Stimulated activated CD8-positive, alpha-beta memory T cell treated with anti-CD3 and anti-CD28 coated beads, Interleukin-15, amount 100 ng/mL, for 48 hours (primary cell): Measurements from ENCODE around the gene CDC73.
"Not testable (repeated sequence)": the region's sequence is repeated elsewhere in the genome, so short reads cannot be mapped to it uniquely, and the experiment has no call there.

ENCODE experiments used
- DNase-seq, 2 donors: peaks; one replicate each; pipeline ENCODE4 v3.0.0-alpha.2; 2020; ENCODE audit warnings: low read depth in 2 of 2

Gene CDC73

DNA sequence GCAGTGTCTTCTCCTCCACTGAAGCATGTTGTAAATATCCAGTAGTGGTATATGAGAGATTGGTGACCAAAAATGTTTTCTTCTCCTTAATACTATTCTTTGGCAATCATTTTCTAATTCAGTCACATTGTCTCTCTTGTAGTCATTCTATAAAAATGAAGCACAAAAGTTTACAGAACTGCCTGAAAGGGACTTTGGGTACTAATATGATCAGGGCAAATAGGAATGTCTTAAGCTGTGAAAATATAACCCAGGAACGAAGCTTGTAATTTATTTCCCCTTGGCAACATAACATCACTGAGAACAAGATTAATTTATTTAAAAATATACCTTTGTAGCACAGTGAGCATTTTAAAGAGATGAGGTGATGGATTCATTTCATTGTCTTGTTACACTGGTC is 59.7 kb downstream of the CDC73 start:
- DNase-seq: no peak

DNA sequence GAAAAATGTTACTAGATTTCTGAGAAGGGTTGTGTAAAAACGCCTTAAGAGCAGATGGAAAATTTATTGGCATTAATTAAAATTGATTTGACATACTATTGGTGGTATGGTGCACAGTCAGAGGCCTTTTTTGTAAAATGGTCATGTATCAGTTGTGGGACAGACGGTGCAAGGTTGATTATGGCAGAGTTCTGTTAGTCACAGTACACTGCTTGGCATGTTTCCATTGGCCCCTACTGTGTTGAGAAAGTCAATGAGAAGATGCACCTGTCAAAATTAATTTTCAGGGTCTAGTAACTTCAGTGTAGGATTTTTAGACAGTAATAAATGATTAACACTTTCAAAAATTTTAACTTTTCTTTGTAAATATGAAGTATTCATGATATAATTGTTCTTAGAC is 60.2 kb downstream of the CDC73 start:
- DNase-seq: no peak

DNA sequence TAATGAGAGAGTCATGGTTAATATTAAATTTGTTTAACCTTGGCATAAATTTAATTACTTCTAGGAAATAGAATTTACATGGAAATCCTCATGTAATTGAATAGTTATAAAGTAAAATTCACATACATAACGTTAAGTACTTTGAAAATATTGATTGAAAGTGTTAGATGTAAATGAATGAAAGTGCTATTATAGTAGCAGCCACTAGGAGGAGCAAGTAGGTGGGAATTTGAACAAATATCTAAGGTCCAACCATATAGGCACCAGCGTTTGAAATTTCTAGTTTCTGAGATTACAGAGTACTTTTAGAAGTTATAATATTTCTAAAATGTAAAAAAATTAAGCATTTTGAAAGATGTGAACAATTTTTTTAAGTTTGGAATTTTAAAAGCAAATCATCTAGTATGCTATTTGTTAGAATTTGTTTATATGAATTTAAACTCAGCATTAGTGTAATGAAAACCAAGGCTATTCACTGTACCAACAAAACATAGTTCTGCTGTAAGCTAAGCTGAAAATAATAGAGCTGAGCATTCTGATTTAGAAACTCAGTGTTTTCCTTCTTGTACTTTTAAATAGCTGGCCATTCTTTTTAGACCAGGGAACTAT is 61.3 kb downstream of the CDC73 start:
- DNase-seq: no peak

DNA sequence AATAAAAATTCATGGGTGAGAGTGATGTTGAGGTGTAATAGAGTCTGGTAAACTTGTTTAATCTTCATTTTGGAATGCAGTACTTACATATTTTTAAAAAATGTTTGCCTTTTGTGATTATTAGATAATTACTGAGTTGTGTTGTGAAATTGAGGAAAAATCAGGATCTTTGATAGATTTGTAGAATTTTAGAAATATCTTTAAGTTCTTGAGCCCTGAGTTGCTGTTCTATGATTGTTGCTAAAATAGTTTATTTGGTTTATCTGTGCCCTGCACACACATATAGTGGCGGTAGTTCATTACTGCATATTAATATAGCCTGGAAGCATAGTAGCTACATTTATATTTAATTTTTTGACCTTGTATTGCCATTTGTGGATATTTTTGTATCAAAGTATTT is 62.9 kb downstream of the CDC73 start:
- no peak for DNase-seq

DNA sequence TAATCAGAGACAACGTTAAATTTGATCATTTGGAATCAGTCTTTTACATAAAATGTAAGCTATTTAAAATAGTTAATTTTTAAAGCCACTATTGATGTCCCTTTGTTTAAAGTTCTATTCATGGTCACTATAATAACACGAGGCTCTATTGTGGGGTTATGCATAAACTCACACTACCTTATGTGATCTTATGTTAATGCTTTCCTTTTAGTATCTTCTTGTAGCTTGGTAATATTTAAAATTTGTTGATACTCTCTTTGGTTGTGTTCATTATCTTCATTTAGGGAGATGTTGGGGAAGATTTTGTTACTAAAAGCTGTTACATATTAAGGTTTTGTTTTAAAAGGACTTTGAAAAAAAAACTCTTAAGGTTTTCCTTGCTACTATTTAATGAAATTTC is 63.4 kb downstream of the CDC73 start:
- no peak for DNase-seq

DNA sequence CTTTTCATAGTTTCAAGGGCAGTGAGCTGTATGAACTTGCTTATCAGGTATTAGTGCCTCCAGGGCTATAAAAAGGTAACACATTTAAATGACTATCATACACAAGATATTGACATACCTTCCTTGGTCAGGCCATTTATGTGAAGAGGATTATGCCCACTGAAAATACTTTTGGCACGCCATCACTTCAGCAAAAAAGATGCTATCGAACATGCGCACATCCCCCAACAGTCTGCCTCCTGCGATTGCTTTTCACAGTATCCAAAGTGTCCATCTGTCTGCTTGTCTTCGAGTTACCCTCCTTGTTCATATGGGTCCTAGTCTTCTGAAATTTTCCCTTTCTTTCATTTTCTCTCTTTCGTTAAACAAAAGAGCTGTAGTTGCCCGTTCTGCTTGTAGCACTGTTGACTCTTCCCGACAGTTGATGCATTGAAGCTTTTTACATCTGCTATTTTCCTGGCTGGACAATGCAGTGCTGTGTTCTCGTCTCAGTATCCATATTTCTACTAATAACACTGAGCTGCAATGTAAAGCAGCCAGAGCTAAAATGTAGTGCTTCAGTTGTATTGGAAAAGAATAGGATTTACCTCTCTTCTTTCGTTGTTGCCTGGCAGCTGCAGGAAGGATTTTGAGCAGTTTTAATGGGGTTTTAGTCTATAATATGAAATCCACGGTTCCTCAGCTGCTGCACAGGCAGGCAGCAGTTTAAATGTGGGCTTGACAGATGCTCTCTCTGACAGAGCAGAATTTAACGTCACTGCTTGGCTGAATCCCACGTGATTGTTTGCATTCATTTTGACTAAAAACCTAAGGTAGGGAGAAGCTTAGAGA is 64.3 kb downstream of the CDC73 start, which contains the start of gene B3GALT2:
Gene B3GALT2, minus strand, starts transcription at position 713 of the 831 bp plus-strand sequence. CDS start 5,051 bp downstream, outside the sequence.
- DNase-seq: no peak

DNA sequence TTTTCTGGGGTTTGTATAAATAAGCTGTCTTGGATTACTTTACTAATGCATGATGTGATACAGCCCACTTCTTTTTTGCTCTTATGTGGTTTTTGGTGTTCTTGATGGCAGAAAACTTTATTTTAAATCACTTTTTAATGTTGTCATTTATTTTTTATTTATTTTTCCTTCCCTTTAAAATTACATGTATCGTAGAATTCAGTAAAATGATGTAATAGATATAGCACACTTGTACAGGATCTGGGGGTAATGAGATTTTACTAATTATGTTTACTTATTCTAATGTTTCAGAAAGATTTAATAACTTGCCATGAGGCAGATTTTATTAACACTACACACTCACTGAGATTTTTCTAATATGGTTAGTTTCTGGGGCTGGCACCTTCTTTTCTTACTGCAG is 65.3 kb downstream of the CDC73 start:
- DNase-seq: no peak

DNA sequence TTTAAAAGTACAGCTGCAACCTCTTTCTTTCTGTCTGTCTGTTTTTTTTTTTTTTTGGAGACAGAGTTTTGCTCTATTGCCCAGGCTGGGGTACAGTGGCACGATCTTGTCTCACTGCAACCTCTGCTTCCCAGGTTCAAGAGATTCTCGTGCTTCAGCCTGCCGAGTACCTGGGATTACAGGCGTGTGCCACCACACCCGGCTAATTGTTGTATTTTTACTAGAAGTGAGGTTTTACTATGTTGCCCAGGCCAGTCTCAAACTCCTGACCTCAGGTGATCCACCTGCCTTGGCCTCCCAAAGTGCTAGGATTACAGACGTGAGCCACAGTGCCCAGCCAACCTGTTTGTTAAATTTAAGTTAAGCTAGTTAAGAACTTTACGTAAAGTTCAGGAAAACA is 67.1 kb downstream of the CDC73 start:
- not testable (repeated sequence) for DNase-seq

DNA sequence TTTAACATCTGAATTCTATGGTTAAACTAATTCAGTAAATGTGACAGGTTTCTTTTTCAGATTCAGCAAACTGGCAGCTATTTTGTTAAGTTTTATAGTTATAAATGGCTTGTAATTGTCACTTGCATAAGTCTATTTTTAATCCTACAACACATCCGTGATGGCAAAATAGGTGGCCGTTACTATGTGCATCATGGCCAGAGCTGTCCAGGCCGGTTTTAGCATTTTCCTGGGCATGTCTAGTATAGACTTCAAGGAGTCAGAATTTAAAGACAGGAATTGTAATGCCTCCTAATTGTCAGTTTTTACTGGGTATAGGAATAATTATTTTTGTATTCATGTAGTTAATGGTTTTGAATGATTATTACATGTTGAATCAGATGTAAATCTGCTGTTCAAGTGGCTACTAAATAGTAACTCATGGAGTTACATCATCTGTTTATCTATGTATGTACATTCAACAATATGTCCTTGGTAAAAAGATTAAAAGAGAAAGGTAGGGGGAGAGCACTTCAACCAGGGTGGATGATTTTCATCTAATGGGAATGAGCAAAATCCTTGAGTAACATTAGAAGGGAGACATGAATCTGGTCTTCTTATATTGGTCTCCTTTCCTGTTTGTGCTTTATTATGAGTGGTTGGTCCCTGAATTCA is 67.7 kb downstream of the CDC73 start:
- DNase-seq: no peak

DNA sequence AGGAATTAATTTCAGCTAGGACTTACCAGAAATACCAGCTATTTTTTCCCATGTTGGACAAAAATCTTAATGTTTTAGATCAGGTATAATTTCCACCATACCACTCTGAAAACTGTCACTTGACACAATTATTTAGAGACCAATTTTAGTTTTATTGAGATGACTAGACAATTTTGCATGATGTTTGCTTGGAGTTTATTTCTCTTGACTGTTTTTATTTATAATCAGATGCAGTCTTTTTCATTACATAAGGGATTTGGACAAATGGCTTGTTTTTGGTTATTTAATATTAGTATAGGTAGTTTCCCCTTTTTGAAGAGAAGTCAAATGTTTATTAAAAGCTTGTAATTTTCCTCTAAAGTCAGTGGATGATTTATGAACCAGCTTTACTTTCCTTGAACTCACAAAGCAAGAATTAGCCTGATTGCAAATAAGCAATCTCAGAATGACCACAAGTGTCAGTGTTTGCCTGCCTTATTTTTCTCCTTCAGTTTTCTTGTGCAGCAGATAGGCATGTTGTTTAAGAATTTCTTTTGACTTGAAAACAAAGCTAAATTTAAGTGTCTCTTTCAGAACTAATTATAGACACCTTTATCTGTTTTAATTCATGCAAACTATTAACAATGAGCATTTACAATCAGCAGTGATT is 68.4 kb downstream of the CDC73 start:
- no peak for DNase-seq

DNA sequence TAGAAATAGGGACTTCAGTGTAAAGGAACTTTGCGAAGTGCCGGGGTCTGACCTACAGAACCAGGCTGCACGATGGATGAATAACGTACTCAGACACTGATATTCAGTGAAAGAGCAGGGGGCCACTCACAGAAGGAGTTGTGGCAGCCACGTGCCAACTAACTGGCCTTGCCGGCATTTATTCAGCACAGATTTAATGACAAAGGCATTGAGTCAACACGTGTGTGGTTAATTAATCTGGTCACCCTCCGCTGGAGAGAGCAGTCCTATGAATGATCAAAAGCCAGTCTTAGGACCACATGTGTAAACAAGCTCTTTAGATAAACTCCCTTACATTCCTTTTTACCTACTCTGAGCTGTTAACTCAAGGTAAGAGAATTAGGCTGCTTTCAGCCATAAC is 70.8 kb downstream of the CDC73 start:
- no peak for DNase-seq

DNA sequence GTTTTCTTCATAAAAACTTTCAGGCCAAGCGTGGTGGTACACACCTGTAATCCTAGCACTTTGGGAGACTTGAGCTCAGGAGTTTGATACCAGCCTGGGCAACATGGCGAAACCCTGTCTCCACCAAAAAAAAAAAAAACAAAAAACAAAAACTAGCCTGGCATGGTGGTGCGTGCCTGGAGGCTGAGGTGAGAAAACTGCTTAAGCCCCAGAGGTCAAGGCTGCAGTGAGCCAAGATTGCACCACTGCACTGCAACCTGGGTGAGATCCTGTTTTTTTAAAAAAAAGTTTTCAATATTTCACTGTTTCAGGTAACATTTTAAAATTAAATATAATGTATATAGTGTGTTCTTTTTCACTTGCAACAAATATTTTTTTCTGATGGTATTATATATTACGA is 78.1 kb downstream of the CDC73 start:
- DNase-seq: no peak

DNA sequence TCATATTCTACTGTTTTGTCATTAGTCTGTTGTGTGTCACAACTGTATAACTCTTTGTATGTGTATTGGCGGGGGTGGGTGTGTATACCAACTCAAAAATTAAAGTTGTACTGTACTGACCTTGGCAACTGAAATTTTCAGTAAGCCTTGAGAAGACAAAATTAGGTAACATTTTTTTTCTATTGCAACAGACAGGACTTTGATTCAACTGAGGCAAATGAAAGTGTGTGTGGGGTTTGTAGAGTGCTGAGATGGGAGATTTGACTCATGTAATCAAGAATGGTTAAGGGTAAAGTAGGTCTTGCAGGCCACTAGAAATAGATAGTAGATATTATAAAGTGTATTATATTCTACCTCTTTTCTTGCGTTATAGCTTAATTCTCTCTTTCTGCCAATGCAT is 79.2 kb downstream of the CDC73 start:
- DNase-seq: no peak

DNA sequence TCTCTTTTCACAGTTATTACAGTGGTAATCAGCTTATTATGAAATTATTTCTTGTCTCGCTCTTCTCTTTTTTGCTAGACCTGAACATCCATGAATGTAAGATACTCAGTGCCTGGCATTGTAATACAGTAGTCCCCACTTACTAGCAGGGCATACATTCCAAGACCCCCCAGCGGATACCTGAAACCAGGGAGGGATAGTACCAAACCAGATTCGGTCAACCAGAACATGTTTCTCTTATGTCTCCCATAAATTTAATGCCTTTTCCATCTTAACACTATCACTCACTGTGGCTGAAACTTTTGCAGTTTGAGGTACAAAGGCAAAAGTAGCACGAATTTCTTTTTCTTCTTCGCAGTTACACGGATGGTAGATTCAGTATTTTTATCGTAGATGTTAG is 89.2 kb downstream of the CDC73 start:
- DNase-seq: no peak

DNA sequence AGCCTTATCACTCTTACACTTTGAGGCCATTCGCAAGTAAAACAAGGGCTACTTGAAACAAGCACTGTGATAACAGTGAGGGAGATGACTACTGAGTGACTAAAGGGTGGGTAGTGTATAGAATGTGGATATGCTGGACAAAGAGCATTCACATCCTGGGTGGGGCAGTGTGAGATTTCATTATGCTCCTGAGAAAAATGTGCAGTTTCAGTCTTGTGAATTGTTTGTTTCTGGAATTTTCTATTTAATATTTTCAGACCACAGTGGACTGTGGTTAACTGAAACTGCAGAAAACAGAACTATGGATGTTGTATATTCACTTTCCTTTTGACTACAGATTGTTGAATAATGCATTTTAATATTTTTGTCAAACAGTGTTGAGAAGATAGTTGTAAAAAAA is 89.7 kb downstream of the CDC73 start:
- no peak for DNase-seq

DNA sequence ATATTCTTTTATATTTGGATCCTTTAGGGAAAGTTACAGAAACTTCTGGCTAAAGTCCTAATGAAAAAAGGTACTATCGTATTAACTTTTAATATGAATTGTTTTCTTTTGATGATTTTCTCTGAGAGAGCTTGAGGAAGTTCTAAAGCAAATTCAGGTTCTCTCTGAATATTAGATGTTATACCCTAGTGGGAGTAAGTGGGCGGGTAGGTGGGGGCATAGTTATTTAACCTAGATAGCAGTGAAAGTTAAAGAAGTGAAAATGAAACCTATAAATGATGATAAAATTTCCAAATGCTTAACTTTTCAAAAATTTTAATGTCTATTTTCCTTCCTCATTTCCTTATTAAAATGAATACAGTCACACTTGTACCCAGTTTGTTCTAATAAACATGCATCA is 90.8 kb downstream of the CDC73 start:
- no peak for DNase-seq

DNA sequence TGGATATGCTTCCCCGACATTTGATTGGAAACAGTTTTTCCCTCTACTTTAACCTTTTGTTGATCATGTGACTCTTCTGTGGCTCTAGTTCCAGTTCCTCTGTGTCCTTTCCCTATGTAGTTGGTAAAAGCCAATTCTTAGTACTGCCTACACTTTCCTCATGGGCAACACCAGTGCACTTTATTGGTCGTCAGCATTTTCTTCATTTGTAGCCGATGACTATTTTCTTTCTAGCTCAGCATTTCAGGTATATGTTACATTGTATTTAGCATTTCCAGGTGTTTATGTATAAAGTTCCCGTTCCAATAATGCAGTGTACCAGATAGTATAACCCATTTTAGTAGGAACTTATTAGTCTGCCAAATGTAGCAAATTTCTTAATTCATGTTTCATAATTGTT is 92.2 kb downstream of the CDC73 start:
- DNase-seq: no peak

DNA sequence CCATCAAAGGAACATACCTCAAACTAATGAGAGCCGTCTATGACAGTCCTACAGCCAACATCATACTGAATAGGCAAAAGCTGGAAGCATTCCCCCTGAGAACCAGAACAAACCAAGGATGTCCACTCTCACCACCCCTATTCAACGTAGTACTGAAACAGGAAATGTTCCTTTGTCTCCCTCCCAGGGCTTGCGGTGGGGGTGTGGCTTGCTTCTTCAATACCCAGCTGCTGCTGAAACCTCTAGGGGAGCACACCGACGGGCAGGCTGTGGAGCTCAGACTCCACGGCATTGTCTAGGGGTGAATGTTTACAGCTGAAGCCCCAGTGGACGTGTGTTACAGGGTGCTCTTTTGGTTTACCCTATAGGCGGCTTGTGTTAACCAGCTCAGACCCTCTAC is 95.1 kb downstream of the CDC73 start:
- no peak for DNase-seq

DNA sequence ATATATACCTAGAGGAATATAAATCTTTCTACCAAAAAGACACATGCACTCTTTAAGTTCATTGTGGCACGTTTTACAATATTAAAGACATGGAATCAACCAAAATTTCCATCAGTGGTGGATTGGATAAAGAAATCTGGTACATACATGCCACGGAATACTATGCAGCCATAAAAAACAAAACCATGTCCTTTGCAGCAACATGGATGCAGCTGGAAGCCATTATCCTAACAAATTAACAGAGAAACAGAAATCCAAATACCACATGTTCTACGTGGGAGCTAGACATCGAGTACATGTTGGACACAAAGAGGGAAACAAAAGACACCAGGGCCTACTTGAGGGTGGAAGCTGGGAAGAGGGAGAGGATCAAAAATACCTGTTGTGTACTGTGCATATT is 97.6 kb downstream of the CDC73 start:
- DNase-seq: no peak

DNA sequence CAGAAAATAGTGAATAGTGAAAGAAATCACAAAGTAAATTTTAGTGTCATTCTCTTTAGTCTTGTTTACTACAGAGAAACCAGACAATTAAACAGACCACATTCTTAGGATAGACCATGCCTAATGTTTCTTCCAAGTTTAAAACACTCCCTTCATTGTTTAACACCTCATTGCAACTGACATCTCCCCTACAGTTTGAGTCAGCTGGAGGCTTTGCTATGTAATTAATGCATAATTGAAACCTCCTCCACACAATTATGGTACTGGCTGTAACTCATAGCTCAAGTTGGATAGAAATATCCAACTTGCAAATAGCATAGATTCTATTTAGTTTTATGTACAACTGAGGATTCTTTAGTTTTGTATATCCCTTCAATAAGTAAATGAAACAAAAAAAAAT is 99.8 kb downstream of the CDC73 start:
- no peak for DNase-seq

DNA sequence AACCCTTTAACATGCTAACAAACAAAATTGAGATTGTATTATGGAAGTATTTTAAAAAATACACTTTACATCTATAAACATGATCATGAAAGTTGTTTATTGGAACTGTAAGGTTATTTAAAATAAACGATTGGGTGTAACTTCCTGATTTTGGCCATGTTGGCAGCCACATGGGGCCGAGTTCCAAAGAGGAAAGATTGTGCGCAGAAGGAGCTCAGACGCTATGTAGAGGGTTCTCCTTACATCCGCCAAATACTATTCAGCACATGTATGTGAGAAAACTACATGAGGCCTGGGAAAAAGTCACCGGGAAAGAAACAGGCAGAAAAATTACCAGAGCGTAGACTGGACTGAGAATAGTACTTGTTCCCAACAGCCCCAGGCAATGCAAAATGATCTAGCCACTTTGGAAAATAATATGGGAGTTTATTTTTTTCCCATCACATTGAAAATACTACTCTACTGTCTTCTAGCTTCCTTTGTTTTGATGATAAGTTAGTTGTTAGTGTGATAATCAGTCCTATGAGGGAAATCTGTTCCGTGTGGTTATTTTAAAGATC is 100.3 kb downstream of the CDC73 start:
- DNase-seq: no peak

DNA sequence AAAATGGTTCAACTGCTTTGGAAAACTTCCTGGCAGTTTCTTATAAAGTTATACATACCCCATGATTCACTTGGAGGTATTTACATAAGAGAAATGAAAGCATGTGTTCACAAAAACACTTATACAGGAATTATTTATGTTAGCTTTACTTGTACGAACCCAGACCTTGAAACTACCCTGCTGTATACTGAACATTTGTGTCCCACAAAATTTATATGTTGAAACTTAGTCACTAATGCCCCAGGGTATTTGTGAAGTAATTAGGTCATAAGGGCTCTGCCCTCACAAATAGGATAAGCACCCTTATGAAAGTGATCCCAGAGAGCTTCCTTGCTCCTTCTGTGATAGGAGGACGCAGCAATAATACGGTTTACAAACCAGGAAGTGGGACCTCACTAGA is 107.3 kb downstream of the CDC73 start:
- DNase-seq: no peak
